GM21737 (cell line): Measurements from ENCODE around the gene EFHD1.
"Not testable (repeated sequence)": the region's sequence is repeated elsewhere in the genome, so short reads cannot be mapped to it uniquely, and the experiment has no call there.

ENCODE experiments used
- ATAC-seq: cut with Tn5 transposase; IDR thresholded peaks from one replicate; pipeline ENCODE4 v1.9.1; 2021; ENCODE audit warnings: mild to moderate bottlenecking, moderate library complexity; ENCODE audit not compliant: unreplicated experiment

EFHD1 gene

GRCh38 chr2:232615339-232615738, 18.1 kb upstream of the EFHD1 start:
- ATAC-seq = no peak

DNA sequence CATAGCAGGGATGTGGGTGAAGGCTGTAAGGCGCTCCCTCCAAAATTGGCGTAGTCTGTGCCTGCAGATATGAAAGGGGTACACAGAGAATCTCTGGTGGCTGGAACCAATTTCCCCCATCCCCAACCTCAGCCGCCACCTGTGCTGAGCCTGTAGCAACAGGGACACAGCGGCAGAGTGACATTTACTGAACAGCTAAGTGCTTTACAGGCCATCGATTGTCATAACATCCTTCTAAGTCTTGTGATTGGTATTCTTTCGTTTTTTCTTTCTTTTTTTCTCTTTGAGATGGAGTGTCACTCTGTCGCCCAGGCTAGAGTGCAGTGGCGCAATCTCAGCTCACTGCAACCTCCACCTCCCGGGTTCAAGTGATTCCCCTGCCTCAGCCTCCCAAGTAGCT, 12.2 kb upstream of the EFHD1 start:
- ATAC-seq = no peak

GRCh38 chr2:232622563-232622962, 10.8 kb upstream of the EFHD1 start:
- ATAC-seq = no peak

DNA sequence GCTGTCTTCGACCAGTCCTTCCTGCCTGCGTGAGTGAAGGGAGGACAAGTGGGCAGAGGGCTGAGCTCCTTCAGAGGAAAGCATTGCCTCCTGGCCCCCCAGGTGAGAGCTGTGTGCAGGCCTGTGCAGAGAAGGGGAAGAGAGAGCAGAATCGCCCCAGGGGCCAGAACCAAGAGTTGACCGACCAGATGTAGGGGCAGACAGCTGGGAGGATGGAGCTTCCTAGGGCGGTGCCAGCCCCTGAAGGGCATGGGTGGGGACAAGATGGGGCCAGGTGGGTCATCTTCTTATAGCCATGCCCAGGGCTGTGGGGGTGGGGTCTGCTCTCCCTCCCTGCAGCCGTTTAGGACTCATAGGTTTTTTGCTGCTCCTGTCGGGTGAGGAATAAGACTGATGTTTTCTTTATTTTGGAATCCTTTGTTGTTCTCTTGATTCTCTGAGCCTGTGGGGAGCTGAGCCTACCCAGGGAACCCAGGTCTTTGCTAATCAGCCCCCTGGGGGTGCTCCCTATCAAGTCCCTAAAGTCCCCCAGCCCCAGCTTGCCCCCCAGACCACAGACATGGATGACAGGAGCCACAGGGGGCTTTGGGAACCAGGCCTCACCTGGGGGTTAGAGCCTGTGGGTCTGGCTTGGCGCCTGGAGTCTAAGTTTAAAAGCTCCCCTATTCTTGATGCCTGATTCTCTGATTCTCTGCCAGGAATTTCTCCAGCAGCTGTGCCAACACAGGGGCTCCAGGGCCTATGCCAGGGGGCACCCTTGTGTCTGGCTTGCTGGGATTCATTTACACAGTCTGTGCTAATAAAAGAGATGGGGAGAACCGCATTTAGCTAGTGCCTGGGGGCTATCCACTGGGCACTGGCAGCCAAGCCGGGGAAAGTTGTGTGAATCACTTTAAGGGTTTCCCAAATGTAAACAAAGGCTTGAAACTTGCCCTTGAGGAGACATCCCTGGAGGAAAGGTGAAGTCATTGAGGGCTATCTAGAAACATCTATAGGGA, 9.3 kb upstream of the EFHD1 start:
- ATAC-seq = no peak

DNA sequence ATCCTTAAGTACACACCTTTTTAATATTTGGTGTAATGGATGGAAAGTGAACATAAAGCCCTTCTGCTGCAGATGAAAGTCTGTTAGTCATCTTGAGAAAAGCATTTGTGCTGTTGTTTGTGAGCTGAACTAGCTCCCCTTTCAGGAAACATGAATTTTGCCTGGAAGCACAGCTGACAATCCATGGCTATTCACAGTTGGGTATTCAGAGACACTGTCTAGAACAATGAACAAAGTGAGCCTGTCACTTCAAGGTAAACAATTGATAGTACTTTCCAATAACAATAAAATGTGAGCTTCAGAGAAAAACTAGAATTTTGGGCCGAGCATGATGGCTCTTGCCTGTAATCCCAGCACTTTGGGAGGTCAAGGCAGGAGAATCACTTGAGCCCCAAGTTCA, 6.8 kb upstream of the EFHD1 start:
- no peak for ATAC-seq

DNA sequence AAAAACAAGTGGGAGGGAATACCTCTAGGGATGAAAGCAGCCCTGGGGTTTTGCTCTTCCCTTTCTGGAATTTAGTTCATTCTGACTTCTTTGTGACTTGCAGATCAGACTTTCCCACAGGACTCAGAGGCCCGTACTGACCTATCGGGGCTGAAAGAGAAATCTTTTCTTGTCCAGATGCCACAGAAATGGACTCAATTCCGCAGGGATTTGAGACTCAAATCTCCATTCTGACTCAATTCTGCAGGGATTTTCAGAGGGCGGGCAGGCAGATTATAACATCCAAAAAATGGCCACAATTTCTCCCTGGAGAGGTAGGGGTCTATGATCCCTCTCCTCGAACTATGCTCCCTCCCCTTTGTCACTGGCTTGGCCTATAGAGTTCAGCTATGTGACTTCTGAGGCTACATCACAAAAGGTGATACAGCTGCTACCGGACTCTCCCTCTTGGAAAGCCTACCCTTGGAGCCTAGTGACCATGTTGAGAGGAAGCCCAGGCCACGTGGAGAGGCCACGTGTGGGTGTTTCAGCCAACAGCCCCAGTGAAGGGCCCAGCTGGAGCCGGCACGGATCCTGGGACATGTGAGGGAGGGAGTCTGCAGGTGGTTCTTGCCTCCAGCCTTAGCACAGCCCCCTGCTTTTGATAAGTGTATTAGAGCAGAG, 4.8 kb upstream of the EFHD1 start:
- ATAC-seq = no peak

DNA sequence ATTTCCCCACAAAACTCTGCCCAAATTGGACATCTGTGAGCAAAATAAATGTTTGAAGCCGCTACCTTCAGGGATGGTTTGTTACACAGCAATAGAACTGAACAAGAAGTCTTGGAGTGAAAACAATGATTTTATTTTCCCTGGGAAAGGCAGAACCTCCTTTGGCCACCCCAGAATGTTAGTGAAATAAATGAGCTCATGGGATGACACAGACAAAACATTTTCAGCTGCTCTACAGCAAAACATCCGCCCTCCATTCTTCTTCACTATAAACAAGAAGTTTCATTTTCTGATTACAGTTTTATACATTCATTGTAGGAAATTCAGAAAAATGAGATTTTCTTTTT, 4.3 kb upstream of the EFHD1 start:
- no peak for ATAC-seq

DNA sequence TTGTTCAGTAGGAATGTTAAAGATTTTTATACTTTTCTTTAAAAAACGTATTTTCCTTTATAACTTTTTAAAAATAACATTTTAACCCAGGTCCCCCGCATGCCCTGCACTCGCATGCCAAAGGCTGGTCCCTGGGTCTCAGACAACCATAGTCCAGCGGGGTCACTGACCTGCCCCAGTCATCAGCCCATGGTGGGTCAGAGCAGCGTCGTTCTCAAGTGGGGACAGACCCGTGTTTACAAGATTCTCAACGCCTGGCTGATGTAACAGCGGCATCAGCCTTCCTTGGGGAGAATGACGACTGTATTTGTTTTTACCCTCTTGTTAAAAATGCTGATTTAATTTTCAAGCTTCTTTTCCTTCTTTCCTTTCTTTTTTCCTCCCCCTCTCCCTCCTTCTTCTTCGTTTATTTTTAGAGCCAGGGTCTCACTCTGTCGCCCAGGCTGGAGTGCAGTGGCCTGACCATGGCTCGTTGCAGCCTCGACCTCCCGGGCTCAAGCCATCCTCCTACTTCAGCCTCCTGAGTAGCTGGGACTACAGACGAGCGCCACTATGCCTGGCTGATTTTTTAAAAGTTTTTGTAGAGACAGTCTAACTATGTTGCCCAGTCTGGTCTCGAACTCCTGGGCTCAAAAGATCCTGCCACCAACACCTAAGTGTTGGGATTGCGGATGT, 1.0 kb upstream of the EFHD1 start:
- no peak for ATAC-seq

DNA sequence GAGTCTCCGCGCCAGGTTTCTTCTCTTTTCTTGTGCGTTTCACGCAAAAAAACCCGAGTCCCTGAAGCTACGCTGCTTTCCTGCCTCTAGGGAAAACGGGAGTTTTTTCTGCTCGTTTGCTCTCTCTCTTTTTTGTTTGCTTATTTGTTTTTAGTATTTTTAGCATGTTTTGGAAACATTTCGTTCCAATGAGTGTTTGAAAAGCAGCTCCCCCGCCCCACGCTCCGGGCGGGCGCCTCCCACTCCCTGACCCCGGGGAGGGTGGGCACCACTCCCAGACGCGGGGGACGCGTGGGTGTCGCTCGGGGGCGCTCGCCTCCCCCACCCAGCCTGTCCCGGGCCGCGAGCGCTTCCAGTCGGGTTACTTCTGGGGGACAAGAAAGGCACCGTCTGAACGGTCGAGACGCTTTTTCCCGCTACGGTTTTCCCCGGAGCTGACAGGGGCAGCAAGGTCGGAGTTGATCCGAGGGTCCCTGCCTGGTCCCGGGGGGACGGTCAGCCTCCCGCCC, 446 bp upstream of the EFHD1 start:
- no peak for ATAC-seq

DNA sequence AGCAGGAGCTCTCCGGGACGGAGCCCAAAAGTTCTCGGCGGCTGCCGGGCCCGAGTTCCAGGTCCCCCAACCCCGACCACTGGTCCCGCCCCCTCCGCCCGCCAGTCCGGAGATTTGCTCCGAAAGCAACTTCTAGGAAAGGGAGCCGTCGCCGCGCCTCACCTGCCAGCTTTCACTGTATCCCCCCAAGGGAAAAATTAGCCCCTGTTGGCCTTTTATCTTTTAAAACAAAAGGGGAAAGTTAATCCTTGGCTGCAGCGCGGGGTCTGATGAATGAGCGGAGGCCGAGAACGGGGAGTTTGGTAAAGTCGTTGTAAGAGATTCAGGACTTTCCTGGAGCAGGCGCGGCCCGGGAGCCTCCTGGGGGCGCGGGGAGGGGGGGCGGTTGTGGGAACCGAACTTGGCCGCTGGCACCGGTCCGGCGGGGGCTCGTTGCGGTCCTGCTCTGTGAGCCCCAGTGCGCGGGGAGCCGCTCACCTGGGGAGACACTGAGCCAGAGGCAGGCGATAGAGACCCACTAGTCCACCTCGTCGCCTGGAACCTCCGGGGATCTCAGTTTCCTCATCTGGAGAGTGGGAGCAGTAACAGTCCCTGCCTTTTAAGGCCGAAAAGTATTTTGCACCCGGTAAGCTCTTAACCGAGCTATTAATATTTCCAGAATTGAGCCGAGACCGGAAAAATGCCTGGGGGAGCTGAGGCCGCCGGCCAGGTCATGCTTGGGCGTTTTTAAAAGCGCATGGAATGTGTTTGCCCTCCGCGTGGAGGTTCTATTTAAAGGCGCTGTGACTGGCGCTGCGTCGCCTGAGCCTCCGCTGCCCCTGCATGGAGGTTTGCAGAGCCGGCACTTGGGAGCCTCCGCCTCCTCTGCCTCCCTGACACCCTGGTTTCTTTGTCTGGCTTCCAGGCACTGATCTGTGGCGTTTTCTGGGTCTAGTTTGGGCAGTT, 1.1 kb downstream of the EFHD1 start:
- no peak for ATAC-seq

DNA sequence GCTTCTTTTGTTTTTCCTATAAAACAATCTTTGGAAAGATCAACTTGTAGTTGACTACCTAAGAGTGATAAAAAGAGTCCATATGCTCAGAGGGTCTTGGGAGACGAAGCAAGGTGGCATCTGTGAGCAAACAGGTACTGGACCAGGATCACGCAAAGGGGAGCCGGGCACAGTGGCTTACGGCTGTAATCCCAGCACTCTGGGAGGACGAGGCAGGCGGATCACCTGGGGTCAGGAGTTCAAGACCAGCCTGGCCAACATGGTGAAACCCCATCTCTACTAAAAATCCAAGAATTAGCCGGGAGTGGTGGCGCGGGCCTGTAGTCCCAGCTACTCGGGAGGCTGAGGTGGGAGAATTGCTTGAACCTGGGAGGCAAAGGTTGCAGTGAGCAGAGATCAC, 2.0 kb downstream of the EFHD1 start:
- ATAC-seq = not testable (repeated sequence)

GRCh38 chr2:232635820-232636219, 2.4 kb downstream of the EFHD1 start:
- ATAC-seq = no peak

DNA sequence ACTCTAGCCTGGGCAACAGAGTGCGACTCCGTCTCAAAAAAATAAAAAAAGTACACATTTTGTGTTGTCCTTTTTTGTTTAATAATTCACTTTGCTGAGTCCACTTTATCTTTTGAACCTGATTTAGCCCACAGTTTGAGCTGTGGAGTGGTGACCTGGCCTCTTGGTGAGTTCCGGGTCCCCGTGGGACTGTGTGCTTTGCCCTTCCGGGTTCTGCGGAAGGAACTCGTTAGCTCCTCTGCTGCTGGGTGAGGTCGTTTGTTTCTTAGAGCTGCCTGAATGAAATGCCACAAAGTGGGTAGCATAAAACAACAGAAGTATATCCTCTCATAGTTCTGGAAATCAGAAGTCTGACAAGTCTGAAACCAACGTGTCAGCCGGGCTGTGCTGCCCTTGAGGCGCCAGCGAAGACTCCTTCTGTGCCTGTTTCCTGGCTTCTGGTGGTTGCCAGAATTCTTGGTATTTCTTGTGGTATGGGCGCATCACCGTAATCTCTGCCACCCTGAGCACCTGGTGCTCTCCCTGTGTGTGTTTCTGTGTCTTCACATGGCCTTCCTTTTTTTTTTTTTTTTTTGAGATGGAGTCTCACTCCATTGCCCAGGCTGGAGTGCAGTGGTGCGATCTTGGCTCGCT, 3.5 kb downstream of the EFHD1 start:
- no peak for ATAC-seq

DNA sequence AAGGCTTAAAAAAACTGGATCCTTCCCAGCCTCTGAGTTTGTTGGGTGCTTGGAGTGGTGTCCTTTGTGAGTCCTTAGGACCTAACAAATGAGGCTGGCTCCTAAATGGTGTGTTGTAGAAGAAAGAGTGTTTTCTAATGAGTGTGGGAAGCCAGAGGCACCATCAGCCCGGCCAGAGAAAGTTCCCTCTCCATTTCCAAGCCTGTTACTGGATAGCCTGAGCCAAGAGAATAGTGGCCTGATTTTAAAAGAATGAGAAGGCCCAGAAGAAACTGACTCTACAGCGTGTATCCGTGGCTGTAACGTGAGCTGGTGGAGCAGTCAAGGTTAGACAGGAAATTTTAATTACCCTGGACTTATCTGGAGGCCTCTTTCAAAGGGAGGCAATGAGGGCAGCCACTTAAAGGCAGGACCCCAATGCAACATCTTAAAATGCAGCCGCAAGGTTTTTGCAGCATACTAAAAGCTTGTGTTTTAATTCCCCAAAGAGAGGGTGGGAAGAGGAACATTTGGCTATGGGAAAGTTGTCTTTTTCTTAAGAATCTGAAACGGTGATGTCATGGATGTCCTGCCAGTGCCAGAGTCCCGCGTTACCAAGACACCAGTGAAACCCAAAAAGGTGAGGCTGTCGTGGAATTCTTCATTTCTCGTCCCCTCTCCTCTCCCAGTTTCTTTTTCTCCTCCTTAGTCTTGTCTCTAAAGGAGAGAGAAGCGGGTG, 4.6 kb downstream of the EFHD1 start:
- no peak for ATAC-seq

- no peak for ATAC-seq
These were observed 7.9 kb downstream of the EFHD1 start for GRCh38 chr2:232641153-232641848.

DNA sequence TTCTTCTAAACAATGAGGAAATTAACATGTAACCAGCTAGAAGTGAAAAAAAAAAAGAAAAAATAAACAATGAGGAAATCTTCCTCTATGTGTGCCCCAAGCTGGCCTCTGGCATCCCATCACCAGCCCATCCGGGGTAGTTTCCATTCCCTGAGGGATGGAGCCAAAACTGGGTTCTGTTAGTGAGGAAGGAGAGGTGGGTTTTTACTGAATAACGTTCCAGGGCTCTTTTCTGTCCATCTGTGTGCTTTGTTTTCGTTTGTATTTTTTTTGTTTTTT, 9.7 kb downstream of the EFHD1 start:
- ATAC-seq = no peak

GRCh38 chr2:232643813-232644347, 10.5 kb downstream of the EFHD1 start:
- ATAC-seq = no peak

DNA sequence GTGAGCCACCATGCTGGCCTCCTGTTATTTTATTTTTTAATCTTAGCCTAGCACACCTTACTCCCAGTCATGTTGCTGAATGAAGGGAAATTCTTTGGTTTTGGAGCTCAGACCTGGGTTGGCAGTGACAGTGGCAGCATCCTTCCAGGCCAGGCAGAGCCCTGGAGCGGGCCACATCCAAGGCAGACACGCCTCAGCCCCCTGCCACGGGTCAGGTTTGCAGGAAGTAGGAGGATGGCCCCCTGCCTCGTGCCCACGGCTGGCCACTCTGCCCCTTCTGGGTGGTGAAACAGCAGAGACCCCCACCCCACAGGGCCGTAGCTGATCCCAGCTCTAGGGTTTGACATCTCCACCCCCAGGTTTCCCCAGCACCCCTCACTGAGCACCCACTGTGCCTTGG, 11.7 kb downstream of the EFHD1 start:
- ATAC-seq = no peak

- ATAC-seq = no peak
These were observed 13.3 kb downstream of the EFHD1 start for GRCh38 chr2:232646726-232647125.
